IPS DF 4.7 (cell line): ENCODE measurements around the gene TRABD2B.

Experiments
- DNase-seq: peaks from one replicate; pipeline ENCODE4 v3.0.0-alpha.2; 2013; ENCODE audit warnings: low spot score; ENCODE audit errors: extremely low read depth

The TRABD2B gene

GRCh38 chr1:47997289-47998200, at the start of gene TRABD2B:
Gene TRABD2B, minus strand, starts transcription at chr1:47997385.
- DNase-seq, result no peak

GRCh38 chr1:48044311-48044710, 47.1 kb upstream of the TRABD2B start:
- DNase-seq, result no peak

- no peak for DNase-seq
Observed at GRCh38 chr1:48043622-48044021, 46.4 kb upstream of the TRABD2B start.

DNA sequence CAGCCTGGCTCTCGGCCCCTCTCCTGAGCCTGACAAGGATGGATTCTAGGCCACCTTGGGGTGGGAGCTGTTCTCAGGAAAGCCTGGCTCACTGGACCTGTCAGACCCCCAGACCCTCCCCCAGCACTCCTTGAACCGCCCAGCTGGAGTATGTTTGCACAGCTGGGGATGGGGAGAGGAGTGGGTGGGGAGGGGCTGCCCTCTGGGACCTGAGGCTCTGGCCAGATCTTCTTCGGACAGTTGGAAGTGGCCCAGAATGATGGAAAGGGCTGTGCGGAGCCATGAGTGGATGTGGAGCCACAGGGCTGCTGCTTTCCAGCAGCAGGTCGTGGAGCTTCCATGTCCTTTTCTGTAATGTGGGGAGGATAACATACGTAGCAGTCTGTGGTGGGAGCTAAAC, 43.0 kb upstream of the TRABD2B start:
- DNase-seq, result no peak

GRCh38 chr1:48039088-48040054, 42.2 kb upstream of the TRABD2B start:
- DNase-seq, result no peak

DNA sequence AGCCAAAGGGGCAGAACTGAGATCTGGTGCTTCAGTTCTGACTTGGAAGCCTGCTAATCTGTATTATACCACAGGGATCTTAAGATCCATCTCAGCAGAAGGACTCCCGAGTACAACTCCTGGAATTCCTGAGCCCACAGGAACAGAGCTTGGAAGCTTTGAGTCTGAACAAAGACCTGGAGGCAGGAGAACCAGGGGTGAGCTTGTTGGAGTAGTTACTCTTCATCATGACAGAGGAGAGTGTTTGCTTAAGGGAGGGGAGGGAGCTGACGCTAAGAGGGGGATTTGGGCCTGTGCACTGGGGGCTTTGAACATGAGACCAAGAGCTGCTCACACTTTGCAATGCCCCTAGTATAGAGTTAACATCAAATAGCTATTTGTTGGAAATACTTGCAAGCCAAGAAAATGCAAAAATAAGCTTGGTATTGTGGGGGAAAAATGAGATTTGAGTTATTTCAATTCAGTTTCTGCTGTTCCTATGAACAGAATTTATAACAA, 41.1 kb upstream of the TRABD2B start:
- DNase-seq, result no peak

DNA sequence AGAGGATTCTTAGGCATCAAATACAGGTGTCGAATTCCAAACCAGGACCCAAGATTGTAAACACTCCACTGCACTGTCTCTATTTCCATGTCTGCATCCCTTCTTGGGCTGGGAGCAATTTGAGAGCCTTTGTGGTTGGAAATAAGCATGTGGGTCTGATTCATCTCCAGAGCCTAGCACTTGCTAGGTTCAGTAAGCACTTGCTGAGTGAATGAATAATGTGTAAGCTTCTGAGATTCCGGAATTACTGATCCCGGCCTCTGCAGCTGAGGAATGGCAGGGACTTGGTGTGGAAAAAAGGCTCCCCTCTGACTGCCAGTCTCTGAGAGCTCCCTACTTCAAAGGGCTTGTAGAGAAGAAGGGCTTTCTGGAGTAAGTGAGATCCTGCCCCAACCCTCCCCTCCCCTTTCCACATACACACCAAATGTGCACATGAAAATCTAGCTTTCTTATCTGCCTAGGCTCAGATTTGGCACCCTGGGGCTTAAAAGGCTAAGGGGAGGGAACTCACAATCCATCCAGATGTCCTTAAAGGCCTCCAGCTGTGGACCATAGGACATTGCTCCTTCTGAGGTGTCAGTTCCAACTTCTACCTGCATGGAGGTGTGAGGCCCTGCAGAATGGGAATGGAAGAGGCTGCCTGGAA, 39.6 kb upstream of the TRABD2B start:
- DNase-seq, result no peak

- no peak for DNase-seq
Observed at GRCh38 chr1:48035371-48036141, 38.4 kb upstream of the TRABD2B start.

GRCh38 chr1:48033495-48034045, 36.4 kb upstream of the TRABD2B start:
- DNase-seq, result no peak

GRCh38 chr1:48031676-48032075, 34.5 kb upstream of the TRABD2B start:
- DNase-seq, result no peak

DNA sequence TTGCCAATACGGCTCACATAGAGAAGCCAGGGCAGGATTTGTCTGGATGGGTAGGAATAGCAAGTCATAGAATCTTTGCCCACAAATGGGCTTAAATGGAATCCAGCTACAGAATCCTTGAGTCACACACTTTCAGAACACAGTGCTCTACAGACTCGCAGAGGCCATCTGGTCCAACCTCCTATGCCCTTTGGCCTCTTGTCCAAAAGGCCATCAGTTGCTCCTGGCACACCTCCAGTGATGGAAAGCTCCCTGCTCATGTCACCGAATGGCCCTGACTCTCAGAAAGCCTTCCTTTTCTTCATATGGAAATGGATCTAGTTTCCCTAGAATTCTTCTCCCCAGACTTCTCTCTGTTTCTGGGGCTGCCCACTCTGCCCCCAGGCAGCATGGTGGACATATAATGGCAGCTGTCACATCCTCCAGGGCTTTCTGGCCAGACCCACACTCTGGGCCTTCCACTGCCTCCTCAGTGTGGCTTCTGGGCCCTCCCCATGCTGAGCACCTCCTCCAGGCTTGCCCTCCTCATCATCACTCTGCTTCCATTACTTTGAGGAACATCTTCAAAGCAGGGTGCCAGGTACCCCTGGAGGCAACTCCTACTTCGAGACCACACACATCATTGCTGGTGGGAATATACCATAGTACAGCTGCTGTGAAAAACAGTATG, 33.6 kb upstream of the TRABD2B start:
- DNase-seq, result no peak

DNA sequence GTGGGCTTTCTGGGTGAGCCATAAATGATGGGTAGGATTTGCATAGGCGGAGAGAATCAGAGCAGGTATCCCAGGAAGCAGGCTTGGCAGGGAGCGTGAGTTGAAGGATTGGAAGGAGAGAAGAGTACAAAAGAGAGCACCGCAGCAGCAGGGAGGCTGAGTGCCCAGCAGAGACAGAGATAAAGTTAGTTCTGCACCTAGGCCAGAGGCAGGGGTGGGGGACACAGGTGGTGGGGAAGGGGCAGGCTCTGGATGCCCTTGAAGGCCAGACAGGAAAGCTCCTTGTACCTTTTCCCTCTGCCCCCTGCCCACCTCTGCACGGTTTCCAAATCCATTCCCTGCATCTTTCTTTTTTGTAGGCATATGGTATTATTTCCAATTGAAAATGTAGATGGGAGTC, 33.0 kb upstream of the TRABD2B start:
- no peak for DNase-seq

DNA sequence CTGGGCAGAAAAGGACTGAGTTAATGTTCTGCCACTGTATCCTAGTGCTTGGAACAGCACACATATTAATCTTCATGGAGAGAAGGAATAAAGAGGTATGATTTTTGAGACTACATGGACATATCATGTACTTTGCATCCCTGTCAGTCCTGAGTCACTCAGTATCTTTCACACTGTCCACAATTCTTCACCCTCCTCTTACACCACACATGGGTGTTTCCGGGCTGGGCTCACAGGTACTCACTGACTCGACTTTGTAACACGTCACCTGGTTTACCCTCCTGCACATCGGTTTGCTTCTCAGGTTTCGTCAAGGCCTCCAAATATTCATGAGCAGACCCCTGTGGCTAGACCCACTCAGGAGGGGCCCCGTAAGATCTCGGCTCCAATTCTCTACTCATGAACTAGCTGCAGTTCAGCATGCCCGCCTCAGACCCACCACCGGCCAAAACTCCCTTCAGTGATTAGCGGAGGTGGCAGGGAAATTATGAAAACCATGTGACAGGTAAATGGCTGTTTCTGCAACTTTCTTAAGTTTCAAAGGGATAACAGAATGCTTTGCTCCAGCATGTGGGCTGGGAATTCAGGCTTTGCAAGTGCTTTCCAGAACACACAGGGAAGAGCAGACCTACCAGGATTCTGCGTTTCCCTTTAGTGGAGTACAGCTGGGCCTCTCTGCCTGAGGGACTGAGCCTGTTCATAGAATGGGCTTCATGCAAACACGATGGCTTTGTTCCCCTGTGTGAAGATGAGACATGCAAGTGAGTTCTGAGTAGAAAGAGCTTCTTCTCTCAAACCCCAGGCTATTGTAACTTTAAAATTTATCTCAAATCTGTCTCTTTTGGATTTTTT, 31.3 kb upstream of the TRABD2B start:
- no peak for DNase-seq

GRCh38 chr1:48027533-48027835, 30.3 kb upstream of the TRABD2B start:
- no peak for DNase-seq

GRCh38 chr1:48026701-48027532, 29.7 kb upstream of the TRABD2B start:
- DNase-seq, result no peak

DNA sequence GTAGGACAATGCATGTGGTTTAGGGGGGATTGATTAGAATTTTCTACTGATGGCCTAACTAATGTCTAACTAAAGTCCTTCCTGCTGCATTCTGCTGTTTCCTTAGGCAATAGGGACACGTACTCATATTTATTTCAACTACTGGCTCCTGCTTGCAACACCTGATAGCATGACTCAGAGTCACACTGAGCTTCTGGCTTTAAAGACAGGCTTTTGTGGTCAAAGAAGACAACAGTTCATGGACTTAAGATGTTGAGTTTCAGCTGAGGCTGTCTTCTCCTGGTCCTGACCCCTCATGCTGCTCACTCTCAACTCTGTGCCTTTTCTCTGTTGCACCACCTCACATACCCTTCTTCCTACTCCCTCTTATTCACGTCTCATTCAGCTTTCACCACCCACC, 29.1 kb upstream of the TRABD2B start:
- no peak for DNase-seq

DNA sequence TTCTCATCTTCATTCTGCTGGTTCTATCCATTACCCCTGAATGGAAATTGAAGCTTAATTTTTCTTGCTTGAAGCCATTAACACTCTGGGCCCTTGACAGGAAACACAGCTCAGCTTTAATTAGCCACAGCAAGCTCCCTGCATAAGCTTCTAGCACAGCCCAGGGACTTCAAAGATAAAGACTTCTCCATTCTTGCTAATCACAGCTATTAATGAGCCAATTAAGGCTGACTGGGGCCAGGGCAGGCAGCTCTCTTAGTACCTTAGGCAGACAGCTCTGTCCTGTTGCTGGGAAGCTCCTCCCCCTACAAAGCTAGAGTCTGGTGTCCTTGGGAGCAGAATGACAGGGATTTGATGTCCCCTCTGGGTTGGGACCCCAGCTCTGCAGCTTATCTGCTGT, 27.9 kb upstream of the TRABD2B start:
- no peak for DNase-seq

DNA sequence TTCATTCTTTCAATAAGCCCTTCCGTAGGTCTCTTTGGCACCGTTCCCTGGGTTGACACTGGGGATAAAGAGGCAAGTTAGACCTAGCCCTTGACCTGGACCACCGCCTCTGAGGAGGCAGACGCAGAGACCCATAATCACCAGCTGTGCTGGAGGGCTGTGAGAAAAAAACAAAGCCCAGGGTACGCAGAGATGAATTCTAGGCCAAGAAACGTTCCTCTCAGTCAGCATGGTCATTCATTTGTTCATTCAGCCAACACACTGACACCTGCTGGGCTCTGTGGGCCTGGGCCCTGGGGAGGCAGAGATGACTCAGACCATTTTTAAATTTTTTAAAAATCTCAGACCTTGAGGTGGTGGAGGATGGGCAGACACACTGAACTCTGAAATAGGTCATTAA, 26.3 kb upstream of the TRABD2B start:
- DNase-seq, result no peak
